ENCODE measurements around the gene LOXL3.
A peak's percentile ranks its signal among the peaks of the same experiment; 100 is the strongest.

Gene LOXL3

GRCh38 chr2:74553892-74554819 lies at the start of gene LOXL3, which contains the start of gene DOK1 (continued):
- TF ChIP-seq ATF2 (tag by site-specific recombination; IDR thresholded peaks at IDR 0.05; ENCODE audit: low read depth) (peak; percentile 99), IKZF3 (tag by site-specific recombination; IDR thresholded peaks at IDR 0.05) (peak; percentile 52; the same call in 1 of the 2 replicates), SP2 (tag by site-specific recombination; IDR thresholded peaks at IDR 0.05) (peak; percentile 87), GLI2 (tag by site-specific recombination; IDR thresholded peaks at IDR 0.05; ENCODE audit: borderline replicate concordance, low read depth) (no peak), BCL11B (tag by site-specific recombination; IDR thresholded peaks at IDR 0.05; ENCODE audit: low read depth) (no peak), EGR2 (tag by site-specific recombination; IDR thresholded peaks at IDR 0.05; ENCODE audit: low read depth) (peak; percentile 75), ZBTB26 (tag by site-specific recombination; optimal IDR thresholded peaks at IDR 0.05) (peak; percentile 16), ZNF629 (tag by site-specific recombination; IDR thresholded peaks at IDR 0.05) (peak; percentile 100), GLIS2 (tag by site-specific recombination; IDR thresholded peaks at IDR 0.05) (peak; percentile 69), SP3 (tag by site-specific recombination; IDR thresholded peaks at IDR 0.05) (peak; percentile 80), ZNF610 (tag by site-specific recombination; IDR thresholded peaks at IDR 0.05; ENCODE audit: borderline replicate concordance) (no peak), ZSCAN30 (tag by site-specific recombination; IDR thresholded peaks at IDR 0.05) (peak; percentile 22; the same call in 1 of the 2 replicates), ZEB2 (tag by site-specific recombination; IDR thresholded peaks at IDR 0.05) (peak; percentile 53), KLF10 (tag by site-specific recombination; IDR thresholded peaks at IDR 0.05) (peak; percentile 55; the same call in 1 of the 2 replicates), ZNF449 (tag by site-specific recombination; IDR thresholded peaks at IDR 0.05) (peak; percentile 59; the same call in 1 of the 2 replicates), GLIS1 (tag by site-specific recombination; IDR thresholded peaks at IDR 0.05) (peak; percentile 78), ZNF600 (tag by site-specific recombination; IDR thresholded peaks at IDR 0.05) (0 out of 2 replicates have a peak, but pooled peaks have one; percentile 19), ZNF202 (tag by site-specific recombination; IDR thresholded peaks at IDR 0.05; ENCODE audit: borderline replicate concordance) (no peak), ZNF223 (tag by site-specific recombination; IDR thresholded peaks at IDR 0.05) (0 out of 2 replicates have a peak, but pooled peaks have one; percentile 12), ZFHX2 (tag by site-specific recombination; conservative IDR thresholded peaks at IDR 0.05) (peak; percentile 90), ZNF335 (tag by site-specific recombination; conservative IDR thresholded peaks at IDR 0.05) (peak; percentile 73), ZNF324 (tag by site-specific recombination; IDR thresholded peaks at IDR 0.05) (peak; percentile 52; the same call in 1 of the 2 replicates)
- TF ChIP-seq, protein P1, sequence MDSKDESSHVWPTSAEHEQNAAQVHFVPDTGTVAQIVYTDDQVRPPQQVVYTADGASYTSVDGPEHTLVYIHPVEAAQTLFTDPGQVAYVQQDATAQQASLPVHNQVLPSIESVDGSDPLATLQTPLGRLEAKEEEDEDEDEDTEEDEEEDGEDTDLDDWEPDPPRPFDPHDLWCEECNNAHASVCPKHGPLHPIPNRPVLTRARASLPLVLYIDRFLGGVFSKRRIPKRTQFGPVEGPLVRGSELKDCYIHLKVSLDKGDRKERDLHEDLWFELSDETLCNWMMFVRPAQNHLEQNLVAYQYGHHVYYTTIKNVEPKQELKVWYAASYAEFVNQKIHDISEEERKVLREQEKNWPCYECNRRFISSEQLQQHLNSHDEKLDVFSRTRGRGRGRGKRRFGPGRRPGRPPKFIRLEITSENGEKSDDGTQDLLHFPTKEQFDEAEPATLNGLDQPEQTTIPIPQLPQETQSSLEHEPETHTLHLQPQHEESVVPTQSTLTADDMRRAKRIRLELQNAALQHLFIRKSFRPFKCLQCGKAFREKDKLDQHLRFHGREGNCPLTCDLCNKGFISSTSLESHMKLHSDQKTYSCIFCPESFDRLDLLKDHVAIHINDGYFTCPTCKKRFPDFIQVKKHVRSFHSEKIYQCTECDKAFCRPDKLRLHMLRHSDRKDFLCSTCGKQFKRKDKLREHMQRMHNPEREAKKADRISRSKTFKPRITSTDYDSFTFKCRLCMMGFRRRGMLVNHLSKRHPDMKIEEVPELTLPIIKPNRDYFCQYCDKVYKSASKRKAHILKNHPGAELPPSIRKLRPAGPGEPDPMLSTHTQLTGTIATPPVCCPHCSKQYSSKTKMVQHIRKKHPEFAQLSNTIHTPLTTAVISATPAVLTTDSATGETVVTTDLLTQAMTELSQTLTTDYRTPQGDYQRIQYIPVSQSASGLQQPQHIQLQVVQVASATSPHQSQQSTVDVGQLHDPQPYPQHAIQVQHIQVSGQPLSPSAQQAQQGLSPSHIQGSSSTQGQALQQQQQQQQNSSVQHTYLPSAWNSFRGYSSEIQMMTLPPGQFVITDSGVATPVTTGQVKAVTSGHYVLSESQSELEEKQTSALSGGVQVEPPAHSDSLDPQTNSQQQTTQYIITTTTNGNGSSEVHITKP (tag by site-specific recombination; IDR thresholded peaks at IDR 0.05), result peak; percentile 86
- TF ChIP-seq, protein P2, sequence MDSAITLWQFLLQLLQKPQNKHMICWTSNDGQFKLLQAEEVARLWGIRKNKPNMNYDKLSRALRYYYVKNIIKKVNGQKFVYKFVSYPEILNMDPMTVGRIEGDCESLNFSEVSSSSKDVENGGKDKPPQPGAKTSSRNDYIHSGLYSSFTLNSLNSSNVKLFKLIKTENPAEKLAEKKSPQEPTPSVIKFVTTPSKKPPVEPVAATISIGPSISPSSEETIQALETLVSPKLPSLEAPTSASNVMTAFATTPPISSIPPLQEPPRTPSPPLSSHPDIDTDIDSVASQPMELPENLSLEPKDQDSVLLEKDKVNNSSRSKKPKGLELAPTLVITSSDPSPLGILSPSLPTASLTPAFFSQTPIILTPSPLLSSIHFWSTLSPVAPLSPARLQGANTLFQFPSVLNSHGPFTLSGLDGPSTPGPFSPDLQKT (IDR thresholded peaks at IDR 0.05; ENCODE audit: borderline replicate concordance, low read depth, low read length), result no peak
- TF ChIP-seq, protein P3, sequence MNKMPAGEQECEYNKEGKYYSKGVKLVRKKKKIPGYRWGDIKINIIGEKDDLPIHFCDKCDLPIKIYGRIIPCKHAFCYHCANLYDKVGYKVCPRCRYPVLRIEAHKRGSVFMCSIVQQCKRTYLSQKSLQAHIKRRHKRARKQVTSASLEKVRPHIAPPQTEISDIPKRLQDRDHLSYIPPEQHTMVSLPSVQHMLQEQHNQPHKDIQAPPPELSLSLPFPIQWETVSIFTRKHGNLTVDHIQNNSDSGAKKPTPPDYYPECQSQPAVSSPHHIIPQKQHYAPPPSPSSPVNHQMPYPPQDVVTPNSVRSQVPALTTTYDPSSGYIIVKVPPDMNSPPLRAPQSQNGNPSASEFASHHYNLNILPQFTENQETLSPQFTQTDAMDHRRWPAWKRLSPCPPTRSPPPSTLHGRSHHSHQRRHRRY (tag by site-specific recombination; IDR thresholded peaks at IDR 0.05), result no peak
- TF ChIP-seq, protein P4, sequence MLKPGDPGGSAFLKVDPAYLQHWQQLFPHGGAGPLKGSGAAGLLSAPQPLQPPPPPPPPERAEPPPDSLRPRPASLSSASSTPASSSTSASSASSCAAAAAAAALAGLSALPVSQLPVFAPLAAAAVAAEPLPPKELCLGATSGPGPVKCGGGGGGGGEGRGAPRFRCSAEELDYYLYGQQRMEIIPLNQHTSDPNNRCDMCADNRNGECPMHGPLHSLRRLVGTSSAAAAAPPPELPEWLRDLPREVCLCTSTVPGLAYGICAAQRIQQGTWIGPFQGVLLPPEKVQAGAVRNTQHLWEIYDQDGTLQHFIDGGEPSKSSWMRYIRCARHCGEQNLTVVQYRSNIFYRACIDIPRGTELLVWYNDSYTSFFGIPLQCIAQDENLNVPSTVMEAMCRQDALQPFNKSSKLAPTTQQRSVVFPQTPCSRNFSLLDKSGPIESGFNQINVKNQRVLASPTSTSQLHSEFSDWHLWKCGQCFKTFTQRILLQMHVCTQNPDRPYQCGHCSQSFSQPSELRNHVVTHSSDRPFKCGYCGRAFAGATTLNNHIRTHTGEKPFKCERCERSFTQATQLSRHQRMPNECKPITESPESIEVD (tag by site-specific recombination; IDR thresholded peaks at IDR 0.05), result no peak
